ENCODE data around the gene SAMD3.
A peak's percentile ranks its signal among the peaks of the same experiment; 100 is the strongest.
"Not testable (repeated sequence)": the region's sequence is repeated elsewhere in the genome, so short reads cannot be mapped to it uniquely, and the experiment has no call there.

The SAMD3 gene

GRCh38 chr6:130259140-130259539 is 36.4 kb upstream of the SAMD3 start:
- H3K4me3 ChIP-seq (ENCODE audit: low read depth, low read length): peak overlapping the region; percentile 43
- TF ChIP-seq CTCF (IDR thresholded peaks at IDR 0.05; ENCODE audit: insufficient read depth, low read depth, low read length, missing control alignments): no peak
- DNase-seq (ENCODE audit: low read depth): peak; percentile 59

GRCh38 chr6:130252527-130253237 is 29.9 kb upstream of the SAMD3 start:
- no peak for DNase-seq (ENCODE audit: low read depth)
- no peak overlapping the region for H3K4me3 ChIP-seq (ENCODE audit: low read depth, low read length)
- no peak for TF ChIP-seq CTCF (IDR thresholded peaks at IDR 0.05; ENCODE audit: insufficient read depth, low read depth, low read length, missing control alignments)

GRCh38 chr6:130245267-130245666 is 22.5 kb upstream of the SAMD3 start:
- no peak for DNase-seq (ENCODE audit: low read depth)
- TF ChIP-seq CTCF (IDR thresholded peaks at IDR 0.05; ENCODE audit: insufficient read depth, low read depth, low read length, missing control alignments): no peak
- H3K4me3 ChIP-seq (ENCODE audit: low read depth, low read length): no peak overlapping the region

GRCh38 chr6:130244728-130245127 is 22.0 kb upstream of the SAMD3 start:
- no peak overlapping the region for H3K4me3 ChIP-seq (ENCODE audit: low read depth, low read length)
- DNase-seq (ENCODE audit: low read depth): no peak
- TF ChIP-seq CTCF (IDR thresholded peaks at IDR 0.05; ENCODE audit: insufficient read depth, low read depth, low read length, missing control alignments): no peak

- TF ChIP-seq CTCF (IDR thresholded peaks at IDR 0.05; ENCODE audit: insufficient read depth, low read depth, low read length, missing control alignments): no peak
- H3K4me3 ChIP-seq (ENCODE audit: low read depth, low read length): no peak overlapping the region
- no peak for DNase-seq (ENCODE audit: low read depth)
Measured at GRCh38 chr6:130240232-130240631, 17.5 kb upstream of the SAMD3 start.

- H3K4me3 ChIP-seq (ENCODE audit: low read depth, low read length): no peak overlapping the region
- no peak for DNase-seq (ENCODE audit: low read depth)
- TF ChIP-seq CTCF (IDR thresholded peaks at IDR 0.05; ENCODE audit: insufficient read depth, low read depth, low read length, missing control alignments): no peak
Measured at GRCh38 chr6:130239755-130240154, 17.0 kb upstream of the SAMD3 start.

GRCh38 chr6:130233330-130233729 is 10.6 kb upstream of the SAMD3 start:
- no peak overlapping the region for H3K4me3 ChIP-seq (ENCODE audit: low read depth, low read length)
- no peak for DNase-seq (ENCODE audit: low read depth)

GRCh38 chr6:130230531-130230930 is 7.8 kb upstream of the SAMD3 start:
- DNase-seq (ENCODE audit: low read depth); H3K4me3 ChIP-seq (ENCODE audit: low read depth, low read length): not testable (repeated sequence)

More at GRCh38 chr6:130233330-130233729, 10.6 kb upstream of the SAMD3 start:
- TF ChIP-seq CTCF (IDR thresholded peaks at IDR 0.05; ENCODE audit: insufficient read depth, low read depth, low read length, missing control alignments): no peak
